HepG2 (cell line): ENCODE measurements around the gene FBXL12. TPM values are rescaled to one million over a fixed set of nuclear protein-coding genes. Genes with fewer than 3 reads are reported as not detected.

Source experiments
- ARID3A ChIP-seq: IDR thresholded peaks from 2 replicates; pipeline ENCODE4 v1.6.1; 2012; ENCODE audit warnings: low read depth, low read length, improper control_type of control experiment
- CCDC6 ChIP-seq: sonication (generic); formaldehyde crosslinking; IDR thresholded peaks from 2 replicates; pipeline ENCODE4 v1.8.1; 2022; ENCODE audit warnings: mild to moderate bottlenecking, missing genetic modification reagents, moderate library complexity
- DRAP1 ChIP-seq: IDR thresholded peaks from 2 replicates; pipeline ENCODE4 v1.6.1; 2016; ENCODE audit warnings: missing genetic modification reagents, missing compliant biosample characterization
- ERF ChIP-seq: IDR thresholded peaks from 2 replicates; pipeline ENCODE4 v1.6.1; 2018; ENCODE audit warnings: missing biosample characterization, missing genetic modification reagents
- FOXM1 ChIP-seq: sonication (generic); formaldehyde crosslinking; IDR thresholded peaks from 2 replicates; pipeline ENCODE4 v1.5.0; 2020; ENCODE audit warnings: missing genetic modification reagents
- GATA4 ChIP-seq: sonication (generic); IDR thresholded peaks from 2 replicates; pipeline ENCODE4 v1.6.1; 2016; ENCODE audit warnings: antibody characterized with exemption, low read depth, borderline replicate concordance
- HMG20A ChIP-seq: IDR thresholded peaks from 2 replicates; pipeline ENCODE4 v1.6.1; 2016; ENCODE audit warnings: borderline replicate concordance
- MAFK ChIP-seq, 2 experiments: IDR thresholded peaks in 1 of 2; conservative IDR thresholded peaks in 1 of 2; 2 replicates each; pipeline ENCODE4 v1.6.1; 2011; ENCODE audit warnings: improper control_type of control experiment in 2 of 2, low read length in 2 of 2
- PHF5A ChIP-seq: IDR thresholded peaks from one replicate; pipeline ENCODE4 v1.6.1; 2018; ENCODE audit warnings: low read depth, missing genetic modification reagents; ENCODE audit not compliant: unreplicated experiment
- RARA ChIP-seq: IDR thresholded peaks from 2 replicates; pipeline ENCODE4 v1.6.1; 2016; ENCODE audit warnings: missing genetic modification reagents, missing compliant biosample characterization
- RBM22 ChIP-seq: fragments of 200-400 bp; formaldehyde crosslinking; optimal IDR thresholded peaks from 2 replicates; pipeline ENCODE3; 2017; ENCODE audit warnings: mild to moderate bottlenecking, low read length, moderate library complexity
- SMAD9 ChIP-seq: sonication (generic); formaldehyde crosslinking; IDR thresholded peaks from 2 replicates; pipeline ENCODE4 v1.5.1; 2020; ENCODE audit warnings: mild to moderate bottlenecking, missing genetic modification reagents
- SPEN ChIP-seq: sonication (generic); formaldehyde crosslinking; IDR thresholded peaks from 2 replicates; pipeline ENCODE4 v1.5.1; 2020; ENCODE audit warnings: low read depth, mild to moderate bottlenecking, missing genetic modification reagents
- XRCC5 ChIP-seq: fragments of 200-400 bp; formaldehyde crosslinking; optimal IDR thresholded peaks from 2 replicates; pipeline ENCODE3; 2017; ENCODE audit warnings: mild to moderate bottlenecking, low read length
- ZIK1 ChIP-seq: sonication (generic); formaldehyde crosslinking; IDR thresholded peaks from 2 replicates; pipeline ENCODE4 v1.5.0; 2020; ENCODE audit warnings: mild to moderate bottlenecking, low read depth, missing genetic modification reagents, borderline replicate concordance
- ZNF101 ChIP-seq: sonication (generic); formaldehyde crosslinking; IDR thresholded peaks from 2 replicates; pipeline ENCODE4 v1.4.0; 2020; ENCODE audit warnings: mild to moderate bottlenecking, low read depth, missing genetic modification reagents, borderline replicate concordance
- ZNF205 ChIP-seq: IDR thresholded peaks from 2 replicates; pipeline ENCODE4 v1.6.1; 2018; ENCODE audit warnings: missing biosample characterization, missing genetic modification reagents
- ZNF263 ChIP-seq: sonication (generic); formaldehyde crosslinking; IDR thresholded peaks from 2 replicates; pipeline ENCODE4 v1.4.0; 2020; ENCODE audit warnings: missing genetic modification reagents
- ZNF343 ChIP-seq: sonication (generic); formaldehyde crosslinking; IDR thresholded peaks from 2 replicates; pipeline ENCODE4 v1.4.0; 2020; ENCODE audit warnings: mild to moderate bottlenecking, missing genetic modification reagents
- ZNF570 ChIP-seq: sonication (generic); formaldehyde crosslinking; IDR thresholded peaks from 2 replicates; pipeline ENCODE4 v1.4.0; 2020; ENCODE audit warnings: mild to moderate bottlenecking, missing genetic modification reagents, borderline replicate concordance
- ZNF577 ChIP-seq: sonication (generic); formaldehyde crosslinking; IDR thresholded peaks from 2 replicates; pipeline ENCODE4 v1.4.0; 2020; ENCODE audit warnings: mild to moderate bottlenecking, low read depth, missing genetic modification reagents, borderline replicate concordance
- ZNF687 ChIP-seq: sonication (generic); formaldehyde crosslinking; IDR thresholded peaks from 2 replicates; pipeline ENCODE4 v1.5.1; 2020; ENCODE audit warnings: mild to moderate bottlenecking, missing genetic modification reagents, moderate library complexity
- ZSCAN31 ChIP-seq: sonication (generic); formaldehyde crosslinking; IDR thresholded peaks from 2 replicates; pipeline ENCODE4 v1.5.0; 2020; ENCODE audit warnings: low read depth, mild to moderate bottlenecking, missing genetic modification reagents
- ZSCAN9 ChIP-seq: IDR thresholded peaks from 2 replicates; pipeline ENCODE4 v1.6.1; 2016; ENCODE audit warnings: borderline replicate concordance
- polyA plus RNA-seq, 8 experiments: library from polyadenylated mRNA; depleted of rRNA in 3 of 8; stranded (reverse) in 7 of 8; unstranded in 1 of 8; fragments of >200 nt; fragmentation: Illumina TruSeq in 4 of 8; extraction: Trizol in 4 of 8; gene quantifications; 2 replicates each; pipeline versions ENCODE4 v1.2.1 to v1.2.3, GENCODE V29; 2011 to 2016; ENCODE audit warnings: low read depth in 4 of 8, missing spikeins in 1 of 8, mixed read lengths in 1 of 8; ENCODE audit not compliant: insufficient read depth in 1 of 8
- total RNA-seq, 5 experiments: library from RNA; depleted of rRNA; stranded (reverse); fragments of >200 nt; fragmentation: Illumina TruSeq; extraction: Trizol; gene quantifications; 2 replicates each; pipeline ENCODE4 v1.2.3, GENCODE V29; 2016; ENCODE audit warnings: low read depth in 1 of 5

The FBXL12 gene
- total and polyA plus RNA-seq, 2 of the 13 experiments (the other 11 are each of a cell fraction or from before 2014, with no cell fraction given), result 20.4 to 23.1 TPM

GRCh38 chr19:9818734-9819595, at the start of gene FBXL12 (continued):
- TF ChIP-seq ARID3A, result no peak
- peak; percentile 78 for TF ChIP-seq ERF (CRISPR knock-in tag)
- TF ChIP-seq FOXM1 (CRISPR knock-in tag), result no peak
- TF ChIP-seq DRAP1, result peak; percentile 92
- TF ChIP-seq ZIK1 (CRISPR knock-in tag), result peak; percentile 90; the same call in 1 of the 2 replicates
- peak; percentile 60 for TF ChIP-seq SPEN (CRISPR knock-in tag)
- peak; percentile 76; the same call in 1 of the 2 replicates for TF ChIP-seq GATA4
- no peak for TF ChIP-seq RBM22
- no peak for TF ChIP-seq MAFK (conservative IDR thresholded peaks at IDR 0.05 in 1 of 2, IDR thresholded peaks at IDR 0.05 in 1 of 2; ENCODE audit: low read length in 2 of 2)
- TF ChIP-seq HMG20A (CRISPR knock-in tag), result no peak
- TF ChIP-seq ZNF570 (CRISPR knock-in tag), result no peak
- peak; percentile 18; the same call in 1 of the 2 replicates for TF ChIP-seq RARA
- peak; percentile 41 for TF ChIP-seq XRCC5
- TF ChIP-seq ZNF205 (CRISPR knock-in tag), result 0 out of 2 replicates have a peak, but pooled peaks have one; percentile 11
- TF ChIP-seq ZNF577 (CRISPR knock-in tag), result no peak
- TF ChIP-seq ZNF687, result peak; percentile 91
- TF ChIP-seq SMAD9 (CRISPR knock-in tag), result no peak
- TF ChIP-seq ZNF101 (CRISPR knock-in tag), result no peak
- TF ChIP-seq CCDC6 (CRISPR knock-in tag), result 0 out of 2 replicates have a peak, but pooled peaks have one; percentile 70
- no peak for TF ChIP-seq ZNF343
- TF ChIP-seq PHF5A (CRISPR knock-in tag), result peak; percentile 61
- TF ChIP-seq ZSCAN31 (CRISPR knock-in tag), result 0 out of 2 replicates have a peak, but pooled peaks have one; percentile 63
- TF ChIP-seq ZNF263, result no peak
- 0 out of 2 replicates have a peak, but pooled peaks have one; percentile 47 for TF ChIP-seq ZSCAN9 (CRISPR knock-in tag)
